Measurements from ENCODE around the gene RXRB. TPM values are rescaled to one million over a fixed set of nuclear protein-coding genes. Genes with fewer than 3 reads are reported as not detected.

The RXRB gene
- total RNA-seq, 2 experiments from 2014 or later = 33.5 to 34.5 TPM

DNA sequence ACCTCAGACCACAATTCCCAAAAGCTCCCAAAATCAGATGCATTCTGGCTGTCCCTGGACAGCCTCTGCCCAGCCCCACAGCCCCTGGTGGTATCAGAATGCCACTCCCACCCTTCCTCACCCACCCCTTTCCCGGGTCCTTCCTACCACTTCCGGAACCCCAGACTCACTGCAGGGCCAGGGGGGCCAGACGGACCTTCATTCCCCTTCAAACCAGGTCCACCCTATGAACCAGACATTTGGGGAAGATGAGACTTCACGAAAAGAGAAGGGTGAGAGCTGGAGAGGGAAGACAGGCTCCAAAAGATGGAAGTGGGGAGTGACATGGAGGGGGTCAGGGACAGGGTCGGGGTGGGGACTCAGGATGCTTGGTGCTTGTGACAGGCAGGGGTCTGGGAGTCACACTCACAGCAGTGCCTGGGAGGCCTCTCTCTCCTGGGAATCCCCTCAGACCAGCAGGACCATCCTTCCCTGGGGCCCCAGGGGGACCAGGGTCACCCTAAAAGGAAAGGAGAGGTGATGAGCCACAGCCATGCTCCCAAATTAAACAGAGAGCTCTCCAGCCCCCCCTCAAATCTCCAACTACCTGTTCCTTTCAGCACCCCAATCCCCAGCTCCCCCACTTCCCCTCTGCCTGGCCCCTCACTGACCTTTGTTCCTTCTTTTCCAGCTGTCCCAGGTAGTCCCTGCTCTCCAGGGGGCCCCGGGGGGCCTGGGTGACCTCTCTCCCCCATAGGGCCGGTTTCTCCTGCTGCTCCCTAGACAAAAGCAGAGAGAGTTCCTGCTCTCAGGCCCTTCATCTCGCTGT lies 28.4 kb downstream of the RXRB start:
- Mint-ChIP-seq H3K27ac (no peak overlapping the region), H3K36me3 (ENCODE audit: low read depth) (no peaks in the 10 kb centered on the region)

DNA sequence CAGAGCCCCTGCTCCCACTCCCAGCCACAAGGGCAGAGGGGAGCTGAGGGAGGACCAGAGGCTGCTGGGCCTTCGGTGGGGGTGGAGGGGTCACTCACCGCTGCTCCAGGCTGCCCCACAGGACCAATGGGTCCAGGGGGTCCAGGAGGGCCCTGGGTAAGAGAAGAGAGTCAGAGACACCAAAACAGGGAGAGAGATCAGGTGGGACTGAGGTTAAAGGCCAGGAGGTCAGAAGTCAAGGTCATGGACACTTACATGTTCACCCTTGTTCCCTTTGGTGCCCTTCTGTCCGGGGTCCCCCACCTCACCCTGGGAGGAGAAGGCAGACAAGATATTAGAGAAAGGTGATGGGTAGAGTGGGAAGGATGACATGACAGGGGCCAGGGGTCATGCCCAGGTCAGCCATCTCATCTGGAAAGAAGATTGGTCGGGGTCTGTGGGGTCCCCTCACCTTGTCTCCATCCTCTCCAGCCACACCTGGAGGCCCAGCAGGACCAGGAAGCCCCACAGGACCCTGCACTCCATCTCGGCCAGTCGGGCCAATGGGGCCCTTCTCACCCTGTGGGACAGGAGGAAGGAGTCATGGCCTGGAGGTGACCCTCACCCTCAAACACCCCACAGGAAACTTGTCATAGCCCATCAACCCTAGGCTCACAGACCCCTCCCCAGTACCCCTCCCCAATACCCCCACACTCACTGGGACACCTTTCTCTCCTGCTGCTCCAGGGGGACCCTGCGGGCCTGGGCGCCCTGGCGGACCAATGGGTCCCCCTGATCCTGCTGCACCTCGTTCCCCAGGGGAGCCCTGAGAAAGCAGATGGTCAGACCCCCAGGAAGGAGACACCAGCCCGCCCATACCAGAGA lies 29.2 kb downstream of the RXRB start:
- no peak for DNase-seq
- ChIA-PET POLR2A (interaction anchor here (0.7 kb wide), 1 partner anchor 258 kb away, joined by 3 read pairs; no protein-coding TSS in a partner anchor), CTCF (no interaction called here)
- H3K9me3 Mint-ChIP-seq (ENCODE audit: insufficient read depth) = no peaks in the 10 kb centered on the region
- H3K36me3 Mint-ChIP-seq (ENCODE audit: low read depth) = no peaks in the 10 kb centered on the region
- ATAC-seq = no peak
- no peaks in the 10 kb centered on the region for H3K4me1 Mint-ChIP-seq (ENCODE audit: low read depth)
- no peak overlapping the region for H3K27ac Mint-ChIP-seq
- H3K4me3 Mint-ChIP-seq = no peak overlapping the region
- H3K27me3 Mint-ChIP-seq (ENCODE audit: low read depth) = no peaks in the 10 kb centered on the region

More for the DNA sequence above, 28.4 kb downstream of the RXRB start:
- Mint-ChIP-seq H3K9me3 (ENCODE audit: insufficient read depth) (no peaks in the 10 kb centered on the region), H3K4me1 (ENCODE audit: low read depth) (no peaks in the 10 kb centered on the region), H3K27me3 (ENCODE audit: low read depth) (no peaks in the 10 kb centered on the region), H3K4me3 (no peak overlapping the region)
- ChIA-PET POLR2A (interaction anchor here (0.7 kb wide), 1 partner anchor 258 kb away, joined by 3 read pairs; no protein-coding TSS in a partner anchor), CTCF (interaction anchor here (0.8 to 1.8 kb wide), 4 partner anchors 44 to 158 kb away, joined by 3 to 9 read pairs (median 4); no protein-coding TSS in a partner anchor)
- DNase-seq = no peak
- no peak for ATAC-seq

DNA sequence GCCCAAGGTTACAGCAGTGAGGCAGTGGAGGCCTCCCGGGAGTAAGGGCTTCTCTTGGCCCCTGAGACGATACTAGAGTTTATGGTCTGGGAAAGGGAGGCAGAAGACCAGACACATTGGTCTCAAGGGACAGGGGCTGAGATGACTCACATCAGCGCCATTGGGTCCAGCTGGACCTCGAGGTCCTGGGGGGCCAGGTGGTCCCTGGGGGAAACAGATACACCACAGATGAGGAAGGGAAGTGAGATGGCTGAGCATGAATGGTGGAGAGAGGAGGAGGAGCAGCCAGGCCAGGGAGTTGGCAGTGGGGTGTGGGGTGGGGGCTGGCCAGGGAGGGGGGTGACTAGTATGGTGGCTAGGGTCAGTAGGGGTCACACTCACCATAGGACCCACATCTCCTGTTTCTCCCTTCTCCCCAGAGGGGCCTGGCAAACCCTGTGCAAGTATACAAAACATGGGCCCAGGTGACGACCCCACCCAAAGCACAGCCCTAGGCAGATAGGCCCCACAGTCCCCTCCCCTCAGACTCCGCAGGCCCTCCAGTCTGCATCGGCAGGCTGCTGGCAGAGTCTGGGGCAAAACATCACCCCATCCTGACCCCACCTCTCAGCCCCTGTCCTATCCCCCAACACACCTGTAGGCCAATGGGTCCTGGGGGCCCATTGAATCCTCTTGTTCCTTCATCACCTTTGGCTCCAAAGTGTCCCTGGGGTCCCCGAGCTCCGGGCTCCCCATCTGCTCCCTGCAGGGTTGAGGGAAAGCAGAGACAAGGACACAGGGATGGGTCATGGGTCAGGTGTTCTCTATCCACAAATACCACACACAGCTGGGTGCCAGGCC lies 30.1 kb downstream of the RXRB start:
- H3K4me3 Mint-ChIP-seq = no peak overlapping the region
- no peaks in the 10 kb centered on the region for H3K9me3 Mint-ChIP-seq (ENCODE audit: insufficient read depth)
- H3K27me3 Mint-ChIP-seq (ENCODE audit: low read depth) = no peaks in the 10 kb centered on the region
- ChIA-PET CTCF (no interaction called here), POLR2A (no interaction called here)
- H3K4me1 Mint-ChIP-seq (ENCODE audit: low read depth) = no peaks in the 10 kb centered on the region
- no peak for DNase-seq
- no peaks in the 10 kb centered on the region for H3K36me3 Mint-ChIP-seq (ENCODE audit: low read depth)
- ATAC-seq = no peak
- H3K27ac Mint-ChIP-seq = no peak overlapping the region

DNA sequence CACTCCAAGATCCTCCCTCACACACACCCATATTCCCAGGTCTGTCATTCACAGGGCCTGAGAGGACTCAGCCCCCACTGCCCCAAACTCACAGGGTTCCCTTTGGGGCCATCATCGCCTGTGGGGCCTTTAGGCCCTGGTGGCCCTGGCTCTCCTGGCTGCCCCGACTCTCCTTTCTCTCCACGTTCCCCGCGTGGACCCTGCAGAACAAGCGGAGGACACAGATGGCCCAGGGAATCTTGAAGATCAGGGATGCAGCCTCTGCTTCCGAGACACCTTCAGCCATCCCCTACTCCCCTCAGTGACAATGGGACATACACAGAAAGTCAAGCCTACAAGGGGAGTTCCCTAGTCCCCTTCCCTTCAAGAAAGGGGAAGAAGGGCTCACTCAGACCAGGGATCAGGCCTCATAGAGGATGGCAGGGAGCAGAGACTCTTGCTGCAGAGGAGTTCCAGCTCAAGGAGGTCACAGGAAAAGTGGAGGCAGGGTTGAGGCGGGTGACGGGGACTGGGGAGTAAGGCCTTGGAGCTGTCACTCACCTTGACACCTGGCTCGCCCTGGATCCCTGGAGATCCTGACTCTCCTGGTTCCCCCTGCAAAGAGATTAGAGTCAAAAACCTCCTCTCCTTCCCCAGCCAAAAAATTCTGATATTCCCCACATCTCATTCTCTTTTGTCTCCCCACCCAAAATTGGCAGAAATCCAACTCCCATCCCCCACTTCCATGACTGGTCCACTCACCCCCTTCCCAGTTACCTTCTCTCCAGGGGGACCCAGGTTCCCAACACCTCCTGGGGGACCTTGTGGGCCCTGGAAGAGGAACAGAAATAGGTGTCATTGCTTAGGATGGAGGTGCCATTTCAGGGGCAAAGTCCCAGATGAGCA lies 30.9 kb downstream of the RXRB start:
- ATAC-seq (no peak), DNase-seq (no peak)
- ChIA-PET POLR2A (no interaction called here), CTCF (no interaction called here)
- no peaks in the 10 kb centered on the region for H3K9me3 Mint-ChIP-seq (ENCODE audit: insufficient read depth)
- H3K36me3 Mint-ChIP-seq (ENCODE audit: low read depth) = no peaks in the 10 kb centered on the region
- H3K27me3 Mint-ChIP-seq (ENCODE audit: low read depth) = no peaks in the 10 kb centered on the region
- H3K27ac Mint-ChIP-seq = no peak overlapping the region
- no peaks in the 10 kb centered on the region for H3K4me1 Mint-ChIP-seq (ENCODE audit: low read depth)
- H3K4me3 Mint-ChIP-seq = no peak overlapping the region

DNA sequence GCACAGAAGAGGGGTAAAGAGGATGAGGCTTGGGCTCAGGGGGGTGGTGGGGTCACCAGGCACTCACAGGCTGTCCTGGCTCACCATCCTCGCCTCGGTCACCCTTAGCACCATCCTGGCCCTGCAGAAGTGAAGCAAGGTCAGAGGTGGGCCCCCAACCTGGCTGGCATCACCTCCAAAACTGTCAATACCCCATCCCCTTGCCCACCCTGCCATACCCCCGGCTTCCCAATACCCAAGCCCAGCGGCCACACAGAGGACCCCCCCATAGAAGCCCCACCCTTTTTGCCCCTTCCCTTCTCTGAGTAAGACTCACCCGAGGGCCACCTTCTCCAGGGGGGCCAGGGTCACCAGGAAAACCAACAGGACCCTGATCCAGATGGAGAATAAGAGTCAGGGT lies 31.8 kb downstream of the RXRB start:
- Mint-ChIP-seq H3K4me3 (no peak overlapping the region), H3K27ac (no peak overlapping the region), H3K4me1 (ENCODE audit: low read depth) (no peaks in the 10 kb centered on the region), H3K9me3 (ENCODE audit: insufficient read depth) (no peaks in the 10 kb centered on the region), H3K36me3 (ENCODE audit: low read depth) (no peaks in the 10 kb centered on the region), H3K27me3 (ENCODE audit: low read depth) (no peaks in the 10 kb centered on the region)
- ATAC-seq (no peak), DNase-seq (no peak)
- CTCF ChIA-PET = interaction anchor here (1.0 kb wide), 1 partner anchor 45 kb away, joined by 3 read pairs; no protein-coding TSS in a partner anchor
- POLR2A ChIA-PET = no interaction called here

DNA sequence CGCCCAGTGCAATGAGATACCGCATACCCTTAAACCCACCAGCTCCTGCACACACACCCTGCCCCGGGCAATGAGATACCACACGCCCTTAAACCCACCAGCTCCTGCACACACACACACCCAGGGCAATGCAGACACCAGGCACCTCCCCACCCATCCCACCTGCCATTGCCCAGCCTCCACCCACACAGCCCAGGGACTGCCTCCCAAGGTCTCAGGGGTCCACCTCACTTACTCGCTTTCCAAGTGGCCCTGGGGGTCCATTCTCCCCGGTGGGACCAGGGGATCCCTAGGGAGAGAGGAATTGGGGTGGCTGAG lies 32.2 kb downstream of the RXRB start:
- H3K9me3 Mint-ChIP-seq (ENCODE audit: insufficient read depth) = no peaks in the 10 kb centered on the region
- H3K27me3 Mint-ChIP-seq (ENCODE audit: low read depth) = no peaks in the 10 kb centered on the region
- ATAC-seq = no peak
- no peaks in the 10 kb centered on the region for H3K36me3 Mint-ChIP-seq (ENCODE audit: low read depth)
- CTCF ChIA-PET = interaction anchor here (1.0 kb wide), 1 partner anchor 44 kb away, joined by 3 read pairs; no protein-coding TSS in a partner anchor
- no peaks in the 10 kb centered on the region for H3K4me1 Mint-ChIP-seq (ENCODE audit: low read depth)
- no peak overlapping the region for H3K4me3 Mint-ChIP-seq
- H3K27ac Mint-ChIP-seq = no peak overlapping the region
- no peak for DNase-seq
- POLR2A ChIA-PET = no interaction called here

DNA sequence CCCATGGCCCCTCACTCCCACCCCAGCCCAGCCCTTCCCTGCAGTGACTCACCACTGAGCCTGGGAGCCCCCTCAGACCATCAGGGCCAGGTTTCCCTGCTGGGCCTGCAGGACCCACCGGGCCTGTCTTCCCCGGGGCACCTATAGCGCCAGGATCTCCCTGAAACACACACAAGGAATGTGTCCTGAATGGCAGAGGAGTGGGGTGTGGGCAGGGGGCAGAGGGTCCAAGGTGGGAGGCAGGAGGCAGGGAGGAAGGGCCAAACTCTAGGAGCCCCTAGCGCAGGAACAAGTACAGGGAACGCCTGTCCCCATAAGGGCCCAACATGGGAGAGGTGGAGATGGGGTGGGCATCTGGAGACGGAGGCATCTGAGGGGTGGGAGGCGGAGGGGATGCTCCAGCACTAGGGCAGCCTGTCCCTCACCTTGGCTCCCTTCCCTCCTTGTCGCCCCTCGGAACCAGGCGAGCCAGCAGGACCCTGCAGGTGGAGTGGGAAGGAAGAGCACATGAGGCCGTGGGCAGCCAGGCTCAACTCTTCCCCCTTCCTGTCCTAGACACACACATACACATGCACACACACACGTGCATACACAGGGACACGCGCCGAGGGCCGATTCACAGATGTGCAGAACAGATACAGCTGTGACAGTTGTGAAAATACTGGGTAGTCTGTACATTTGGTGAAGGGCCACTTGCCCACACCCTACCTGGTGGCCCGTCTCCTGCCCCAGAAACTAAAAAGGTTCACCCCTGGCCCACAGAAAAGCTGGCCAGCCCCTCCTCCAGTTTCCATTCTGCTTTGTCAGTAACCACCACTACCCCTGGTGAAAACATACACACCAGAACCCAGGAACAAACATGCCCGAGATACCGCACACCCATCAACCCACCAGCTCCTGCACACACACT lies 32.8 kb downstream of the RXRB start:
- Mint-ChIP-seq H3K27me3 (ENCODE audit: low read depth) (no peaks in the 10 kb centered on the region), H3K4me3 (no peak overlapping the region), H3K27ac (no peak overlapping the region), H3K9me3 (ENCODE audit: insufficient read depth) (no peaks in the 10 kb centered on the region), H3K4me1 (ENCODE audit: low read depth) (no peaks in the 10 kb centered on the region), H3K36me3 (ENCODE audit: low read depth) (no peaks in the 10 kb centered on the region)
- ATAC-seq = no peak
- POLR2A ChIA-PET = no interaction called here
- CTCF ChIA-PET = interaction anchor here (1.0 kb wide), 1 partner anchor 44 kb away, joined by 3 read pairs; no protein-coding TSS in a partner anchor
- no peak for DNase-seq

DNA sequence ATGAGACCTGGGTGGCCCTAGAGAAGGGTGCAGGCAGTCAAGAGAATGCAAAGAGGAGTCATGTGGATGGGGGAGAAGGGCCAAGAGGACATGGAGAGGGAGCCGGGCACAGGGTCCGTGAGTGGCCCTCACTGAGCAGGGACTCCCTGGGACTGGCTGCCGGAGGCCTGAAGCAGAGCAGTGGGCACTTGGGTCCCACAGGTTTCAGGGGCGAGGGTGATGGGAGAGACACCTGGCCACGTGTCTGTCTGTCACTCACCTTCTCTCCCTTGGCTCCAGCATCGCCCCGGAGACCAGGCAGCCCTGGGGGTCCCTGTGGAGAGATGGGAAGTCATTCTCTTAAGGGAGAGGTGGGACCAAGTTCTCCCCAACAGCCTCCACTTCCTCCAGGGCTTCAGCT lies 33.7 kb downstream of the RXRB start:
- ChIA-PET POLR2A (no interaction called here), CTCF (no interaction called here)
- peaks cover 6% of the 10 kb centered on the region for H3K4me1 Mint-ChIP-seq (ENCODE audit: low read depth)
- no peaks in the 10 kb centered on the region for H3K36me3 Mint-ChIP-seq (ENCODE audit: low read depth)
- no peak for ATAC-seq
- H3K27me3 Mint-ChIP-seq (ENCODE audit: low read depth) = no peaks in the 10 kb centered on the region
- H3K4me3 Mint-ChIP-seq = no peak overlapping the region
- no peak for DNase-seq
- H3K9me3 Mint-ChIP-seq (ENCODE audit: insufficient read depth) = no peaks in the 10 kb centered on the region
- no peak overlapping the region for H3K27ac Mint-ChIP-seq

DNA sequence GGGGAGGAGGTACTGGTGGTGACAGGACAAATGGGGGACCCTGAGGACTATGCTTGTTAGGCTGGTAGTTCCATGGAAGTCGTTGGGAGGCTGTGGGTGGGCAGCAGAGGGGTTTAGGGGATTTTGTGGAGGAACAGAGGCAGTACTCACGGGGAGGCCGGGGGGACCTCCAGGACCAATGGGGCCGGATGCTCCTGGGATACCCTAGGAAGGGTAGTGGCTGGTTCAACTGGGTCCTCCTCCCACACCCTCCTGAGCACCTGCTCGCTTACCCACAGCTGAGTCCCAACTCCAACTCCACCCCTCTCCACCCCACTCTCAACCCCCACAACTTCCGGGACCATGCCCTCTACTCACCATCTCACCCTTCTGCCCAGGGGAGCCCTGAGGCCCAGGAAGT lies 34.1 kb downstream of the RXRB start:
- Mint-ChIP-seq H3K36me3 (ENCODE audit: low read depth) (no peaks in the 10 kb centered on the region), H3K4me1 (ENCODE audit: low read depth) (peaks cover 10% of the 10 kb centered on the region), H3K4me3 (no peak overlapping the region), H3K27ac (no peak overlapping the region), H3K9me3 (ENCODE audit: insufficient read depth) (no peaks in the 10 kb centered on the region), H3K27me3 (ENCODE audit: low read depth) (no peaks in the 10 kb centered on the region)
- ChIA-PET POLR2A (no interaction called here), CTCF (no interaction called here)
- no peak for ATAC-seq
- DNase-seq = no peak

DNA sequence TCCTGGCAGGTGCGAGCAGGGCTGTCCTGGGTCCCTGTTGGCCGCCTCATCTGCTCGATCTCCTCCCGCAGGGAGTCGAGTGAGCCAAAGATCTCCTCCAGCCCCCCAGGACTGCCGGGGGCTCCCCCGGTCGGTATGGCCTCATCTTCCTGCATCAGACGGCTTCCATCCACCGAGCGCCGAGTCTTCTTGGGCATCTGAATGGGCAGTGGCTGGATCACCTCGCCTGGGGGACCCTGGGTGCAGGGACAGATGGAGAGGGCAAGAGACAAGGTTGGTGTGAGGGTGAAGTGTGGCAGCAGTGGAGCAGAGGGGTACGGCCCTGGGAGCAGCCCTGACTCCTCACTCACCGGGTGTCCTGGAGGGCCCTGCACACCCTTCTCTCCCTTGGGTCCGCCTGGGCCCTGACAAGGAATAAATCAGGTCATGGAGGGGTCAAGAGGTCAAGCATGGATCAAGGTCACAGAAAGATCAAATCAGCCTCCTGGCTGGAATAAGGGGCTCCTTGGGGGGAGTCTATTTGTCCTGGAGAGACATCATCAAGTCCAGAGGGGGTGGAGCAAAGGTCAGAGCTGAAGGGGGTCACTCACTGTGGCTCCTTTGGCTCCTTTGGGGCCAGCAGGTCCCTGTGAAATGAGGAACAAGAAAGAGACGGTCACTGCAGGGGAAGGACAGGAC lies 34.7 kb downstream of the RXRB start:
- H3K4me3 Mint-ChIP-seq = no peak overlapping the region
- POLR2A ChIA-PET = no interaction called here

More for the DNA sequence above, 34.7 kb downstream of the RXRB start:
- H3K27ac Mint-ChIP-seq = no peak overlapping the region
- no peak for ATAC-seq
- no peaks in the 10 kb centered on the region for H3K27me3 Mint-ChIP-seq (ENCODE audit: low read depth)
- no peaks in the 10 kb centered on the region for H3K9me3 Mint-ChIP-seq (ENCODE audit: insufficient read depth)
- H3K36me3 Mint-ChIP-seq (ENCODE audit: low read depth) = no peaks in the 10 kb centered on the region
- CTCF ChIA-PET = no interaction called here
- no peak for DNase-seq
- H3K4me1 Mint-ChIP-seq (ENCODE audit: low read depth) = peaks cover 16% of the 10 kb centered on the region
